HFFc6 (cell line): ENCODE measurements around the gene PNPLA5. TPM values are rescaled to one million over a fixed set of nuclear protein-coding genes. Genes with fewer than 3 reads are reported as not detected.
A peak's percentile ranks its signal among the peaks of the same experiment; 100 is the strongest.

ENCODE experiments used
- DNase-seq: peaks from one replicate; pipeline ENCODE4 v3.0.0-alpha.2; 2018
- H3K27ac Mint-ChIP-seq: 2 replicates; pipeline ENCODE4 v1.8.0; 2020; ENCODE audit warnings: mild to moderate bottlenecking, mixed read lengths
- H3K27me3 Mint-ChIP-seq: 2 replicates; pipeline ENCODE4 v1.8.0; 2021; ENCODE audit warnings: mild to moderate bottlenecking, moderate library complexity, mixed read lengths; ENCODE audit not compliant: insufficient read depth
- H3K36me3 Mint-ChIP-seq: 2 replicates; pipeline ENCODE4 v1.8.0; 2021; ENCODE audit warnings: low read depth, mixed read lengths
- H3K4me1 Mint-ChIP-seq: 2 replicates; pipeline ENCODE4 v1.8.0; 2020; ENCODE audit warnings: low read depth, mixed read lengths
- H3K4me3 Mint-ChIP-seq: 2 replicates; pipeline ENCODE4 v1.8.0; 2020; ENCODE audit warnings: mild to moderate bottlenecking, moderate library complexity, mixed read lengths
- H3K9me3 Mint-ChIP-seq: 2 replicates; pipeline ENCODE4 v1.8.0; 2020; ENCODE audit warnings: mild to moderate bottlenecking, mixed read lengths
- CTCF ChIP-seq: fragments of 200-600 bp; sonication (generic); IDR thresholded peaks from 2 replicates; pipeline ENCODE4 v1.5.0; 2021; ENCODE audit warnings: antibody characterized with exemption, mild to moderate bottlenecking
- total RNA-seq, 6 experiments: library from RNA; stranded (reverse); fragmentation: NEBNext Ultra II Directional; extraction: Animal tissue kit (Norgen Biotek cat#: 25700); gene quantifications; 2 replicates in 1 of 6; 3 replicates in 5 of 6; pipeline ENCODE4 v1.2.3, GENCODE V29; 2021

The PNPLA5 gene
- total RNA-seq, 6 experiments from 2014 or later = not detected

GRCh38 chr22:43851979-43852307, 39.9 kb downstream of the PNPLA5 start:
- H3K4me1 Mint-ChIP-seq = no peaks in the 10 kb centered on the region
- TF ChIP-seq CTCF = no peak
- no peak overlapping the region for H3K4me3 Mint-ChIP-seq
- DNase-seq = no peak
- peaks cover 8% of the 10 kb centered on the region for H3K9me3 Mint-ChIP-seq
- H3K27me3 Mint-ChIP-seq = peaks cover 46% of the 10 kb centered on the region
- no peaks in the 10 kb centered on the region; the same call in 1 of the 2 replicates for H3K36me3 Mint-ChIP-seq
- H3K27ac Mint-ChIP-seq = no peak overlapping the region

GRCh38 chr22:43851058-43851978, 40.5 kb downstream of the PNPLA5 start:
- Mint-ChIP-seq H3K27me3 (peaks cover 49% of the 10 kb centered on the region), H3K4me1 (no peaks in the 10 kb centered on the region), H3K9me3 (peaks cover 2% of the 10 kb centered on the region; the same call in 1 of the 2 replicates), H3K36me3 (no peaks in the 10 kb centered on the region), H3K4me3 (no peak overlapping the region), H3K27ac (no peak overlapping the region)
- no peak for TF ChIP-seq CTCF
- no peak for DNase-seq

GRCh38 chr22:43850529-43850928, 41.3 kb downstream of the PNPLA5 start:
- no peak overlapping the region for H3K4me3 Mint-ChIP-seq
- no peaks in the 10 kb centered on the region for H3K4me1 Mint-ChIP-seq
- DNase-seq = no peak
- TF ChIP-seq CTCF = no peak
- peaks cover 49% of the 10 kb centered on the region for H3K27me3 Mint-ChIP-seq
- no peaks in the 10 kb centered on the region for H3K36me3 Mint-ChIP-seq
- no peak overlapping the region for H3K27ac Mint-ChIP-seq
- H3K9me3 Mint-ChIP-seq = no peaks in the 10 kb centered on the region

GRCh38 chr22:43849731-43850130, 42.1 kb downstream of the PNPLA5 start:
- Mint-ChIP-seq H3K36me3 (no peaks in the 10 kb centered on the region), H3K27ac (no peak overlapping the region), H3K4me1 (no peaks in the 10 kb centered on the region), H3K27me3 (peaks cover 50% of the 10 kb centered on the region), H3K9me3 (no peaks in the 10 kb centered on the region), H3K4me3 (no peak overlapping the region)
- DNase-seq = no peak
- TF ChIP-seq CTCF = no peak

GRCh38 chr22:43848366-43849171, 43.2 kb downstream of the PNPLA5 start:
- no peaks in the 10 kb centered on the region for H3K4me1 Mint-ChIP-seq
- DNase-seq = no peak
- H3K27me3 Mint-ChIP-seq = peaks cover 53% of the 10 kb centered on the region
- TF ChIP-seq CTCF = peak; percentile 69
- H3K9me3 Mint-ChIP-seq = no peaks in the 10 kb centered on the region
- H3K36me3 Mint-ChIP-seq = no peaks in the 10 kb centered on the region
- H3K4me3 Mint-ChIP-seq = no peak overlapping the region
- no peak overlapping the region for H3K27ac Mint-ChIP-seq
